Measurements from ENCODE around the gene HMGB1.

GRCh38 chr13:30418075-30418716 lies 47.5 kb downstream of the HMGB1 start:
- no peak for TF ChIP-seq CTCF (conservative IDR thresholded peaks at IDR 0.05 in 1 of 2, IDR thresholded peaks at IDR 0.05 in 1 of 2; ENCODE audit: low read depth in 1 of 2, low read length in 2 of 2)
- TF ChIP-seq EZH2 (IDR thresholded peaks at IDR 0.05; ENCODE audit: low read length, missing control alignments): no peak

Data from fibroblast of lung (primary cell).